GM23338 (cell line): Measurements from ENCODE around the gene ABO. TPM values are rescaled to one million over a fixed set of nuclear protein-coding genes. Genes with fewer than 3 reads are reported as not detected.
A peak's percentile ranks its signal among the peaks of the same experiment; 100 is the strongest.
"Not testable (repeated sequence)": the region's sequence is repeated elsewhere in the genome, so short reads cannot be mapped to it uniquely, and the experiment has no call there.

ENCODE experiments used
- ATAC-seq: fragments of 200-7000 bp; cut with Tn5 transposase; 3 replicates; pipeline ENCODE4 v1.9.1; 2020
- DNase-seq: peaks from one replicate; pipeline ENCODE4 v3.0.0-alpha.2; 2015; ENCODE audit warnings: low spot score
- H2AFZ ChIP-seq: fragments of 200-600 bp; sonication (generic); 2 replicates; pipeline ENCODE4 v1.8.0; 2016; ENCODE audit warnings: antibody characterized with exemption, mild to moderate bottlenecking, moderate library complexity
- H3F3A ChIP-seq: fragments of 200-600 bp; sonication (generic); replicated peaks from 2 replicates; pipeline ENCODE4 v1.8.0; 2017; ENCODE audit warnings: antibody characterized with exemption, mixed run types, low read depth
- H3K27ac ChIP-seq: fragments of 200-600 bp; sonication (generic); 2 replicates; pipeline ENCODE4 v1.6.1; 2016; ENCODE audit warnings: low read depth
- H3K27me3 ChIP-seq: fragments of 200-600 bp; sonication (generic); 2 replicates; pipeline ENCODE4 v1.8.0; 2016; ENCODE audit warnings: mild to moderate bottlenecking, mixed run types, moderate library complexity; ENCODE audit not compliant: insufficient read depth
- H3K36me3 ChIP-seq: fragments of 200-600 bp; sonication (generic); 2 replicates; pipeline ENCODE4 v1.8.0; 2016; ENCODE audit warnings: mild to moderate bottlenecking; ENCODE audit not compliant: insufficient read depth
- H3K4me1 ChIP-seq: fragments of 200-600 bp; sonication (generic); 2 replicates; pipeline ENCODE4 v1.8.0; 2016; ENCODE audit warnings: mild to moderate bottlenecking, moderate library complexity; ENCODE audit not compliant: insufficient read depth
- H3K4me2 ChIP-seq: fragments of 200-600 bp; sonication (generic); 2 replicates; pipeline ENCODE4 v1.7.1; 2017; ENCODE audit warnings: mixed run types
- H3K4me3 ChIP-seq: fragments of 200-600 bp; sonication (generic); 2 replicates; pipeline ENCODE4 v1.6.1; 2016; ENCODE audit warnings: mixed run types
- H3K79me2 ChIP-seq: fragments of 200-600 bp; sonication (generic); replicated peaks from 2 replicates; pipeline ENCODE4 v1.8.0; 2017; ENCODE audit warnings: mild to moderate bottlenecking; ENCODE audit not compliant: insufficient read depth
- H3K9me2 ChIP-seq: fragments of 200-600 bp; sonication (generic); 2 replicates; pipeline ENCODE4 v1.8.0; 2017; ENCODE audit not compliant: insufficient read depth
- H4K20me1 ChIP-seq: fragments of 200-600 bp; sonication (generic); replicated peaks from 2 replicates; pipeline ENCODE4 v1.8.0; 2017; ENCODE audit warnings: mild to moderate bottlenecking; ENCODE audit not compliant: insufficient read depth
- H3K27ac Mint-ChIP-seq: 2 replicates; pipeline ENCODE4 v1.8.0; 2020; ENCODE audit warnings: inconsistent platforms, mild to moderate bottlenecking, moderate library complexity, mixed read lengths
- H3K27me3 Mint-ChIP-seq: 3 replicates; pipeline ENCODE4 v1.8.0; 2022; ENCODE audit warnings: low read depth, mild to moderate bottlenecking, moderate library complexity, mixed read lengths, inconsistent platforms; ENCODE audit not compliant: insufficient read depth, poor library complexity
- H3K36me3 Mint-ChIP-seq: 3 replicates; pipeline ENCODE4 v1.8.0; 2021; ENCODE audit warnings: low read depth, mild to moderate bottlenecking, inconsistent platforms, moderate library complexity, mixed read lengths
- H3K4me1 Mint-ChIP-seq: 3 replicates; pipeline ENCODE4 v1.8.0; 2020; ENCODE audit warnings: mild to moderate bottlenecking, inconsistent platforms, mixed read lengths
- H3K4me3 Mint-ChIP-seq: 3 replicates; pipeline ENCODE4 v1.8.0; 2021; ENCODE audit warnings: moderate library complexity, mild to moderate bottlenecking, inconsistent platforms, mixed read lengths
- H3K9me3 Mint-ChIP-seq: 3 replicates; pipeline ENCODE4 v1.8.0; 2020; ENCODE audit warnings: moderate library complexity, mild to moderate bottlenecking, inconsistent platforms, mixed read lengths
- CREB1 ChIP-seq: fragments of 250-450 bp; sonication (Bioruptor Pico); IDR thresholded peaks from 2 replicates; pipeline ENCODE4 v1.5.0; 2020; ENCODE audit warnings: low read depth, mild to moderate bottlenecking, moderate library complexity
- CTCF ChIP-seq, 2 experiments: fragments of 200-600 bp in 1 of 2; sonication (generic) in 1 of 2; conservative IDR thresholded peaks; 2 replicates each; pipeline versions ENCODE4 v1.5.1 to v1.6.1; 2016 to 2017; ENCODE audit warnings: antibody characterized with exemption in 2 of 2, low read depth in 2 of 2, mild to moderate bottlenecking in 2 of 2, moderate library complexity in 1 of 2
- EZH2 ChIP-seq: fragments of 200-600 bp; sonication (generic); IDR thresholded peaks from one replicate; pipeline ENCODE4 v1.8.0; 2017; ENCODE audit warnings: antibody characterized with exemption, mild to moderate bottlenecking, low read depth; ENCODE audit not compliant: unreplicated experiment
- EZH2phosphoT487 ChIP-seq: fragments of 200-600 bp; sonication (generic); IDR thresholded peaks from one replicate; pipeline ENCODE4 v1.8.1; 2018; ENCODE audit warnings: antibody characterized with exemption; ENCODE audit not compliant: unreplicated experiment
- JUNB ChIP-seq: IDR thresholded peaks from one replicate; pipeline ENCODE4 v1.6.1; 2016; ENCODE audit warnings: antibody characterized with exemption; ENCODE audit not compliant: unreplicated experiment
- NANOG ChIP-seq: IDR thresholded peaks from 2 replicates; pipeline ENCODE4 v1.6.1; 2016; ENCODE audit warnings: antibody characterized with exemption, borderline replicate concordance
- STAT1 ChIP-seq: IDR thresholded peaks from one replicate; pipeline ENCODE4 v1.6.1; 2016; ENCODE audit warnings: antibody characterized with exemption; ENCODE audit not compliant: unreplicated experiment
- ZNF114 ChIP-seq: fragments of 250-450 bp; sonication (Bioruptor Pico); IDR thresholded peaks from 2 replicates; pipeline ENCODE4 v1.5.0; 2020; ENCODE audit warnings: mild to moderate bottlenecking, moderate library complexity
- polyA plus RNA-seq: library from polyadenylated mRNA; unstranded; fragments of >200 nt; fragmentation: Nextera tagmentation; extraction: Ambion mirVana; gene quantifications from 2 replicates; pipeline ENCODE4 v1.2.1, GENCODE V29; 2016
- total RNA-seq: library from RNA; depleted of rRNA; stranded (reverse); fragments of >200 nt; shearing (Covaris generic); gene quantifications from 2 replicates; pipeline ENCODE4 v1.2.3, GENCODE V29; 2014

The ABO gene
- total and polyA plus RNA-seq, 2 experiments from 2014 or later: 0.28 to 0.34 TPM

- Histone ChIP-seq H3K79me2 (no peaks in the 10 kb centered on the region), H2AFZ (no peak overlapping the region), H3K27me3 (no peaks in the 10 kb centered on the region), H3F3A (no peaks in the 10 kb centered on the region), H3K4me3 (no peak overlapping the region), H3K27ac (no peak overlapping the region), H3K4me1 (no peaks in the 10 kb centered on the region), H3K36me3 (no peaks in the 10 kb centered on the region), H3K9me2 (no peaks in the 10 kb centered on the region), H3K4me2 (no peak overlapping the region), H4K20me1 (no peaks in the 10 kb centered on the region)
- peaks cover 3% of the 10 kb centered on the region; the same call in 2 of the 3 replicates for H3K4me1 Mint-ChIP-seq
- ATAC-seq (peak; percentile 25), DNase-seq (peak; percentile 41)
- H3K27me3 Mint-ChIP-seq: peaks cover 14% of the 10 kb centered on the region
- H3K4me3 Mint-ChIP-seq: no peak overlapping the region
- H3K9me3 Mint-ChIP-seq: peaks cover 4% of the 10 kb centered on the region; the same call in 2 of the 3 replicates
- TF ChIP-seq JUNB: no peak
- no peak for TF ChIP-seq NANOG
- no peak for TF ChIP-seq ZNF114 (CRISPR knock-in tag)
- TF ChIP-seq EZH2: no peak
- no peak for TF ChIP-seq STAT1
- TF ChIP-seq CREB1 (CRISPR knock-in tag): no peak
- H3K36me3 Mint-ChIP-seq: no peaks in the 10 kb centered on the region
- H3K27ac Mint-ChIP-seq: no peak overlapping the region
These were observed 48.5 kb downstream of the ABO start for GRCh38 chr9:133226219-133227171.

DNA sequence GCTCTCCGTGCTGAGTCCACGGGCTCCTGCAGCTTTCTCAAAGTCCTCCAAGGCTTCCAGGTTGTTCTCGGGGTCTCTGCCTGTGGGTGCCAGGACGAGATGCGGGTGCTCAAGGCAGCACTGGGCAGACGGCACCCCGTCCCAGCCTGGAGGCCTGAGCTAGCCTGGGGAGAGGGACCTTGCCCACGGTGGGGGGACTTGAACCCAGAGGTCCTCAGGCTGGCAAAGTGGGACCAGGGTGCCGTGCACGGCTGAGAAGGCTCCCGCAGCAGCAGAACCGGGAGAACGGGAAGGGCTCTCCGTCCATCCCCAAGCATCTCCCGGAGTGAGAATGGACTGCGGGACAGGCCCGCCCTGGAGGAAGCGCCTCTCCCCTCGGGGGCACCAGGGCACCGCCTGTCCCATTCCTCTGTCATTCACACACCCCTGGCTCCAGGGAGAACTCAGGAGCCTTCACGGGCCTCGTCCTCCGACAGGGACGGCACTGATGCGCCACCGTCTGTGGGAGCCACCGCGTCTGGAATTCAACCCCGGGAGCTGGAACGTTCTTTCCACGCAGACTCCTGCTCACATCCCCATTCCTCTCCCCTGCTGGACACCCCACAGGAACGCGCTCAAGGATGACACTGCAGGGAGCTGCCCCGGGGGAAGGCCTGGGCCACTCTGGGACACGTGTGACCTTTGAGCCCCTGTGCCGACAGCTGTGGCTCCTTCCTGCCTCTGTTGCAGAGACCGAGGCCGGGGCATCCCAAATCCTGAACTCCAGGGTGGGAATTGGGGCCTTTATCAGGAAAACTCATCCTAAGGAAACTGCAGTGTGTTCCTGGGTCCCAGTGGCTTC, 49.6 kb downstream of the ABO start:
- no peaks in the 10 kb centered on the region for H3K9me2 ChIP-seq
- no peak overlapping the region for H3K4me2 ChIP-seq
- H2AFZ ChIP-seq: no peak overlapping the region
- no peaks in the 10 kb centered on the region for H3K36me3 ChIP-seq
- Mint-ChIP-seq H3K9me3 (peaks cover 4% of the 10 kb centered on the region; the same call in 2 of the 3 replicates), H3K36me3 (no peaks in the 10 kb centered on the region), H3K4me1 (peaks cover 3% of the 10 kb centered on the region; the same call in 2 of the 3 replicates), H3K27ac (no peak overlapping the region), H3K27me3 (peaks cover 19% of the 10 kb centered on the region), H3K4me3 (no peak overlapping the region)
- no peak for TF ChIP-seq EZH2phosphoT487
- H3K27me3 ChIP-seq: no peaks in the 10 kb centered on the region
- H3K79me2 ChIP-seq: no peaks in the 10 kb centered on the region
- H3K27ac ChIP-seq: no peak overlapping the region
- DNase-seq (no peak), ATAC-seq (no peak)
- no peaks in the 10 kb centered on the region for H4K20me1 ChIP-seq
- no peak overlapping the region for H3K4me3 ChIP-seq
- no peaks in the 10 kb centered on the region for H3K4me1 ChIP-seq
- H3F3A ChIP-seq: no peaks in the 10 kb centered on the region

DNA sequence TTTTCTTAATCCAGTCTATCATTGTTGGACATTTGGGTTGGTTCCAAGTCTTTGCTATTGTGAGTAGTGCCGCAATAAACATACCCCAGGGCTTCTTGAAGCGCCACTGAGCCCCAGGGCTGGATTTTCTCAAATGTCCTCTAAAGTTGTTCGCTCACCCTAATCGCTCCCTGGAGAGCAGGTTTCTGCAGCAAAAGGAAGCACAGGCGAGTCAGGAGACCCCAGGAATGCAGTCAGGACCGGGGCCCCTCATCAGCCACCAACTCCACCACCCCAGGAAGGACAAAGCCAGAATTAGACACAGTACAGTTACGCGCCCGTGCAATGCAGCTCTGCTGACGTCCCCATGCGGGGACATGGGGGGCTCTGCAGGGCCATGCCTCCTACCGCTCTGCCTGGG, 50.2 kb downstream of the ABO start:
- peaks cover 19% of the 10 kb centered on the region for H3K27me3 Mint-ChIP-seq
- Histone ChIP-seq H3F3A (no peaks in the 10 kb centered on the region), H3K27me3 (no peaks in the 10 kb centered on the region), H3K4me2 (no peak overlapping the region), H4K20me1 (no peaks in the 10 kb centered on the region), H3K79me2 (no peaks in the 10 kb centered on the region), H3K27ac (no peak overlapping the region), H3K4me1 (no peaks in the 10 kb centered on the region), H3K36me3 (no peaks in the 10 kb centered on the region), H3K4me3 (no peak overlapping the region), H2AFZ (no peak overlapping the region), H3K9me2 (no peaks in the 10 kb centered on the region)
- TF ChIP-seq EZH2 (no peak), CTCF (conservative IDR thresholded peaks at IDR 0.05; ENCODE audit: low read depth in 2 of 2) (no peak), CREB1 (CRISPR knock-in tag) (no peak), STAT1 (no peak)
- peaks cover 3% of the 10 kb centered on the region; the same call in 2 of the 3 replicates for H3K4me1 Mint-ChIP-seq
- ATAC-seq (no peak), DNase-seq (no peak)
- no peak overlapping the region for H3K27ac Mint-ChIP-seq
- no peak overlapping the region for H3K4me3 Mint-ChIP-seq
- no peaks in the 10 kb centered on the region for H3K36me3 Mint-ChIP-seq
- H3K9me3 Mint-ChIP-seq: no peaks in the 10 kb centered on the region; the same call in 2 of the 3 replicates

DNA sequence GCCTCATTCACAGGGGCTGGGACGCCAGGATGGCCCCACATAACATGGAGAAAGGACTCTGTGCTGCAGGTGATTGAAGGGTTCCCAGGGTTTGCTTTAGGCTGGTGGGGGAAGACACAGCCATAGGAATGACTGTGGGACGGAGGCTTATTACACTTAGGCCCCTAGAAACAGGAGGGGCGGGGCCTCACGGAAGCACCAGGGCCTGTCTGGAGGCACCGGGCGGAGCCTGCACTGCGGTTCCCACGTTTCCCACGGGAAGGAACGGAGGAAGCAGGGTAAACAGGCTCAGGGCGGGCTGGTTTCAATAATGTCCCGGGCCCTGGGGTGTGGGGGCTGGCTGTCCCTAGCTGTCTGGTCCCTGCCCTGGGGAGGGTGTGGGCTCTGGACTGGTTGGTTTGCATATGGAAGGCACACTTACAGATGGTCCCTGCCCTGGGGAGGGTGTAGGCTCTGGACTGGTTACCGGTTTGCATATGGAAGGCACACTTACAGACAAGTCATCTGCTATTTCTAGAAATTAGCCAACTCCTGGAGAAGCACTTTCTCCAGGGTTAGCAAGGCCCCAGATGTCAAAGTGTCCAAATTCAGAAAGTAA, 51.7 kb downstream of the ABO start:
- not testable (repeated sequence) for H3K4me1 ChIP-seq, H3K36me3 ChIP-seq, H3K4me3 Mint-ChIP-seq, H3K27ac Mint-ChIP-seq, H4K20me1 ChIP-seq, H3K4me1 Mint-ChIP-seq, H3K4me2 ChIP-seq, H3K9me3 Mint-ChIP-seq, H3F3A ChIP-seq, H3K79me2 ChIP-seq, H3K36me3 Mint-ChIP-seq, H3K27ac ChIP-seq, H3K27me3 ChIP-seq, H3K9me2 ChIP-seq, H3K4me3 ChIP-seq, H2AFZ ChIP-seq
- DNase-seq: peak; percentile 49
- peaks cover 22% of the 10 kb centered on the region for H3K27me3 Mint-ChIP-seq
- peak; percentile 85 for ATAC-seq
